T follicular helper cell (primary cell): ENCODE data around the gene NUCKS1.

ENCODE experiments used
- DNase-seq: peaks from one replicate; pipeline ENCODE4 v3.0.0-alpha.2; 2020; ENCODE audit warnings: low read depth

NUCKS1 gene

GRCh38 chr1:205669341-205670149 lies 80.4 kb downstream of the NUCKS1 start:
- DNase-seq, result no peak

DNA sequence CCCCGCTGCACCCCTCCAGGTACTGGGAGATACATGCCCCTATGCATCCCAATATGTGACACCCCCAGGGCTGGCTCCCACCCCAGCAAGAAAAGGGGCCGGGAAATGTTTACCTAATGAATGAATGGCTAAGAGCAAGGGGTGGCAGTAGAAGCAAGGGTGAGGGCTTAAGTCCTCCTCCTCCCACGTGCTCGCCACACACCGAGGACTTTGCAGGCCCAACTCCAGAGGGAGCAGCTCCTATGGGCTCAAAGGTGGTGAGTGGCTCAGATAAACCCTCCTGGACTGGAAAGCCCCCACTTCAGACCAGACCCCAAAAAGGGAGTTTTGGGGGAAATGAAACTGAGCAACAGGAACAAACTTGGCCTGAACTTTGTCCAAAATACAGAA lies 81.0 kb downstream of the NUCKS1 start:
- no peak for DNase-seq

- DNase-seq, result no peak
Measured at GRCh38 chr1:205667909-205668643, 81.9 kb downstream of the NUCKS1 start.

DNA sequence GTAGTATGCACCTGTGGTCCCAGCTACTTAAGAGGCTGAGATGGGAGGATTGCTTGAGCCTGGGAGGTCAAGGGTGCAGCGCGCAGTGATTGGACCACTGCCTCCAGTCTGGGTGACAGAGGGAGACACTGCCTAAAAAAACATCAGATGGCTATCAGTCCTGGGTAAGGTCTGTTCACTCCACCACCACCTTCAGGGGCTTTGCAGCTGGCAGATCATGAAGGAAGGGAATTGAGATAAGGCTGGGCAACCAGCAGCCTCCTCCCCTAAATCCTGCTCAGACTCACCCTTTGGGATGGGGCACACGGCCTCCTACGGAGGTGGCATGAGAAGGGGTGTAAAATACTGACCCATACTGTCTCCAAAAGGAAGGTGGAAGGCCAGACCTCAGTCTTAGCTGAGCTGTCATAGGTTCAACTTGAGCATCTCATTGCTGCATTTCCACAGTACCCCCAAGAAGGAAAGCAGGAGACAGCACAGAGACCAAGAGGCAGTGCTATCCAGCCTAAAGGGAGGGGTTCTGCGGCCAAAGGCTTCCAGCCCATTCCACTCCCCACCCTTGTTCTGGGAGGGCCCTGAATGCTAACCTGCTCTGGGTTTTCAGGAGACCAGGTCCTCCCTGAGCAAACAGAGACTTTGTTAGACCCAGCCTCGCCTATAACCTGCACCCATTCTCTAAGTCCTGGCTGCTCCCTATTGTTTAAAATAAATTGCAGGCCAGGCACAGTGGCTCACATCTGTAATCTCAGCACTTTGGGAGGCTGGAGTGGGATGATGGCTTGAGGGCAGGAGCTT lies 83.4 kb downstream of the NUCKS1 start:
- no peak for DNase-seq

DNA sequence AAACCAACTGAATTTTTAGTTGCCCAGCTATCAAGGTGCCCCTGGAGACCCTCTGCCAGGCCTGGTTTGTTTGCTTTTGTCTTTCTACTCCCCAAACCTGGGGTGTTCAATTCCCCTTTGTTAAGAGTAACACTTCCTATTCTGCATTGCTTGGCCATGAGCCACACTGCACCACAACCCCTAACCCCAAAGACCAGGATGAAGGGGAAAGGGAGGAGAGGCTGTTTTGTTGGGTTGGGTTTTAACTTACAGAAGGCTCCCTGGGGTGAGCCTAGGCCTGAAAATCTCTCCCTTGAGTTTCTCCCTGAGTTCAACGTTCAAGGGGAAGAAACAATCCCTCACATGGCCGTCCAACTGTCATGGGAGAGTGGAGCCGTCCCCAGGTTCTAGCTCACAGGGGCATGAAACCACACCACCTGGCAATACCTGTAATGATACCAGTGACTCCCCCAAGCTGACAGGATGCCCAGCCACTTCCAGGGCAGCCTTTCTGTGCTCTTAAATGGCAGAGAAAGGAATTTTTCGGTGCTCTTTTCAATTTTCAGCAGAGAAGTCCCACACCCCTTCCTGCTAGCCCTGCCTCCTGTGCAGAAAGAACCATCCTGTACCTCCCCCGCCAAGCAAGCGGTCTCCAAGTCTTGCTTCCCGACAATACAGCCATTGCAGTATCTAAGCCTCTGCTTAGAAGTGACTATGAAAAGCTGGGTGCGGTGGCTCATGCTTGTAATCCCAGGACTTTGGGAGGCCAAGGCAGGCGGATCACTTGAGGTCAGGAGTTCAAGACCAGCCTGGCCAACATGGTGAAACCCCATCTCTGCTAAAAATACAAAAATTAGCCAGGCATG lies 84.6 kb downstream of the NUCKS1 start:
- DNase-seq, result no peak

GRCh38 chr1:205664399-205665017 lies 85.5 kb downstream of the NUCKS1 start:
- DNase-seq, result no peak

- DNase-seq, result no peak
Measured at GRCh38 chr1:205663286-205663936, 86.6 kb downstream of the NUCKS1 start.
